Hematopoietic multipotent progenitor cell treated with erythropoietin and hydrocortisone succinate and interleukin-3 and kit ligand, for 17 days (in vitro differentiated cells): ENCODE results near the gene CTU2.

ENCODE experiments used
- DNase-seq: peaks from one replicate; pipeline ENCODE4 v3.0.0-alpha.2; 2015; ENCODE audit warnings: low spot score

Gene CTU2

DNA sequence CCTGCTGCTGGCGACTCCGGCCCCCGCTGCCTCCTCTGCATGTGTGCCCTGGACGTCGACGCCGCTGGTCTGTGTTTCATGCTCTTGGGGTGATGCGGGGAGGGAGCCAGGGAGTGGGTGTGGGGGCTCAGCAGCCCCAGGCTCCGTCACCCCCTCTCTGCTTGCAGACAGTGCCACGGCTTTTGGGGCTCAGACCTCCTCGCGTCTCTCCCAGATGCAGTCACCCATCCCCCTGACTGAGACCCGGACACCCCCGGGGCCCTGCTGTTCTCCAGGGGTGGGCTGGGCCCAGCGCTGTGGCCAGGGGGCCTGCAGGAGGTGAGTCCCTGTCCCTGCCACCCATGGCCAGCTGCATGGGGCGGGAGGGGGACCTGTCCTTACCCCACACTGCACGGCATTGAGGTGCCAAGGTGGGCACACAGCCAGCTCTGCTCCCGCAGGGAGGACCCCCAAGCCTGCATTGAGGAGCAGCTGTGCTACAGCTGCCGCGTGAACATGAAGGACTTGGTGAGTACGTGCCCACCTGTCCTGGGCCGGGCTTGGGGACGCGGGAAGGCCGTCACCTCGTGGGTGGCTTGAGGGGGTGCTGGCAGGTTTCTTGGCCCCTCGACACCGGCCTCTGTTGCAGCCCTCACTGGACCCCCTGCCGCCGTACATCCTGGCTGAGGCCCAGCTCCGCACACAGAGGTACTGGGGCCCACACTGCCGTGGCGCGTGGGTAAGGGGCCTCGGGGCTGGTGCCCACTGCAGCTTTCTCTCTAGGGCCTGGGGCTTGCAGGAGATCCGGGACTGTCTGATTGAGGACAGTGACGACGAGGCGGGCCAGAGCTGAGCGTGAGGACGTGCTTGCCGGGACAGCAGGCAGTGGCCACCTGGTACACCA lies 8.4 kb downstream of the CTU2 start:
- no peak for DNase-seq

DNA sequence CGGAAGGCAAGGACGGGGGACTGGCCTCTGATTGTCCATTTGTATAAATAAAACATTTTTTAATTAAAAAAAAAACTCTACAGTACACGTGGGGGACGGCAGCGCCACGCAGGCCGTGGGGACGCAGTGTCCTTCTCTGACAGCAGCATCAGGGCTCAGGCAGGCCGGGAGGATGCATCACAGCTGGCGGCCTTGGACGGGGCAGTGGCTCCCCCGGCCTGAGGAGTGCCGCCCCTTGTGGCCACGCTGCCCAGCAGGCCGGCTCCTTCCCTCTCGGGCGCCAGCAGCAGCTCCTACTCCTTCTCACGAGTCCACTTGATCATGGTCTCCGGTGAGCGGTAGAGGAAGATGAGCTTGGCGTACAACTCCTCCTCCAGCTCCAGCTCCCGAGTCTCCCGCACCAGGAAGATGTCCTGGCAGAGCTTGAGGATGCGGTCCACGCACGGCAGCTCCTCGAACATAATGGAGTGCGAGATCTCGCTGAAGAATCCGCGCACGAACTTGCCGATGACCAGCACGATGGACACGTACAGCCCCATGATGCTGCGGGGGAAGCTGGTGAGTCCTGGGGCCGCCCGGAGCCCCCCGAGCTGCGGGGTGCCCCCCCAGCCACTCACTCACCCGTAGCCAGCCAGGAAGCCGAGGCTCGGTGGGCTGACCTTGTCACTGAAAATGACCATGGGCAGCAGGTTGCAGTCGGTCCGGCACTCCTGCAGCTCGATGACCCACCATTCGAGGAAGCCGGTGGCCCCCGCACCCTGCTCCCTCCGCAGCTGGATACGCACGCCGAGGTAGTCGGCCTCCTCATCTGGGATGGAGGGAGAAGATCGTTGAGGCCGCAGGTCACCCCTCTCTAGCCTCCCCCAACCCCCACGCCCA lies 9.2 kb downstream of the CTU2 start:
- DNase-seq, result no peak

DNA sequence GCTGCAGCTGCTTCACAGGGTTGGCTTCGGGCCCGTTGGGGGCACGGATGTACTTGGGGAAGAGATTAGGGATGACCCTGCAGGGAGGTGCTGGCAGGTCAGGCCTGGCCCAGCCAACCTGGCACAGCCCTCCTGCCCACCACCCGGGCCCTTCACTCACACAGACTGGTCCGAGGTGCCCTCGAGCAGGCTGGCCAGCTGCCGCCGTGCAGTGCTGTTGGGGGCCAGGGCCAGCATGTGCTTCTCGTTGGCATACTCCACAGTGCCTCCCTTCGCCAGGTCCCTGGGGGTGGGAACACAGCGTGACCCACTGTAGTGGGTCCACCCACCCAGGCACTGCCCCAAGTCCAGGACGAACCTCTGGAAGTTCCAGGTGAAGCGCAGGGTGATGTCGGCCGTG lies 9.9 kb downstream of the CTU2 start:
- no peak for DNase-seq

DNA sequence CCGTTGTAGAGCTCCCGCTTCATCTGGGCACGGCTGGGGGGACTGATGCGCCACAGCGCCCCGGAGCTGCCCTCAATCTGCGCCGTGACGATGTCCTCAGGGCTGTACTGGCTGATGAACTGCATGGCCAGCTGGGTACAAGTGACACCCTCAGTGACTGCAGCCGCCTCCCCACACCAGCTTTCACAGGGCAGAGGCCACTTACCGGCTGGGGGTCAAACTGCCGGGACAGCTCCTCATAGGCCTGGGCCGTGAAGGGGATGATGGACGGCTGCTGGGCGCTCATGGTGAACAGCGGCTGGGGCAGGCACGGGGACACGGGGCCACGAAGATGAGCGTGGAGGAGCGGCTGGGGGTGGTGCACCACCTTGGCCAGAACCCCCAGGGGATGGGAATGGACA lies 10.3 kb downstream of the CTU2 start:
- DNase-seq, result no peak

DNA sequence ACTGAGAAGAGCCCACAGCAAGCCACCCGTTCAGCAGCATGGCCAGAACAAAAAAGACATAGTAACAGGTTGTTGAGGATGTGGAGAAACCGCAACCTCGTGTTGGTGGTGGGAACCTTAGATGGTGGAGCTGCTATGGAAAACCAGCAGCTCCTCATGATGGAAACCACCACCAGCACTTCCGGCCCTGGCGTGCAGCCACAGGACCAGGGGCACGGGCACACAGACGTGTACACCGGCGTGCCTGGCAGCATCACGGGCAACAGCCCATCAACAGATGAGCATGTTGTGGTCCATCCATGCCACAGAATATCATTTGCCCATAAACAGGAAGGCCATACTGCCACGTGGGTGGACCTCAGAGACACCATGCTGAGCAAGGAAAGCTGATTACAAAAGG lies 11.9 kb downstream of the CTU2 start:
- DNase-seq, result no peak

DNA sequence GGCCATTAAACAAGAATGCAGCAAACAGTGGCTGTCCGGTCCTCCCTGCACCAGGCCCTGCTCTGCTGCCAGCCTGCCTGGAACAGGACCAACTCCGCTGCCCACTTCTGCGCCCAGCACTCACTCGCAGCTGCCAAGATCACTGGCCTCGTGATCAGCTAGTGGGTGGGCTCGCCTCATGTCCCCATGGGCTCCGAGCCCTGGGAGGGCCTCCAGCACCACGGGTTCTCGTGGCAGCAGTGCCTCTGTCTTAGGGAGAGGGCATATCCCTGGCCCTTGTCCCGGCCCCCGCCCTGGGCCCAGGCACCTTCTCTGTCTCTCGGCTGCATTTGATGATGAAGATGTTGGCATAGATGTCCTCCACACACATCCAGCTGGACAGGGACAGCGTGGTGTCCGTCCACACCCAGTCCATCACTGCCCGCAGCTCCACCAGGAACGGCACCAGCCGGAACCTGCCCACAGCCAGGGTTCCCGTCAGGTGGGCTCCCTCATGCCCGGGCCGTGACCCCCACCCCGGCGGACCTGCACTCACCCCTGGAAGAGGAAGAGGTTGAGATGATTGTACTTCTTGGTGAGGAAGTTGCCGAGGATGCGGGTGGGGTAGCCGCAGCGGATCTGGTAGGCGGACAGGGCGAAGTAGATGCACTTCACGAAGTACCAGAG lies 13.1 kb downstream of the CTU2 start:
- DNase-seq, result no peak

DNA sequence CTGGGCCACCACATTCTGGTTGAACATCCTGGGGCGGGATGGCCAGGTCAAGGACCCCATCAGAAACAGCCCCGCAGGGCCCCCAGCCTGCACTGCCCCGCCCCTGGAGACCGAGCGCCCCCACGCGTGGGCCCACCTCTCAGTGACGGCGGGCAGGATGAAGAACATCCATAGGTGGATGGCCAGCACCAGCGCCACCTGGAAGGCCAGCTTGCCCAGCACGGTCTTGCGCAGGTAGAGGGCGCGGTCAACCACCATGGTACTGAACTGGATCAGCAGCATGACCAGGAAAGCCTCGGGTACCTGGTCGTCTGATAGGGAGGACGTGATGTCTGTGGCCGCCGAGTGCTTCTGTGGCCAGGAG lies 13.6 kb downstream of the CTU2 start:
- no peak for DNase-seq

DNA sequence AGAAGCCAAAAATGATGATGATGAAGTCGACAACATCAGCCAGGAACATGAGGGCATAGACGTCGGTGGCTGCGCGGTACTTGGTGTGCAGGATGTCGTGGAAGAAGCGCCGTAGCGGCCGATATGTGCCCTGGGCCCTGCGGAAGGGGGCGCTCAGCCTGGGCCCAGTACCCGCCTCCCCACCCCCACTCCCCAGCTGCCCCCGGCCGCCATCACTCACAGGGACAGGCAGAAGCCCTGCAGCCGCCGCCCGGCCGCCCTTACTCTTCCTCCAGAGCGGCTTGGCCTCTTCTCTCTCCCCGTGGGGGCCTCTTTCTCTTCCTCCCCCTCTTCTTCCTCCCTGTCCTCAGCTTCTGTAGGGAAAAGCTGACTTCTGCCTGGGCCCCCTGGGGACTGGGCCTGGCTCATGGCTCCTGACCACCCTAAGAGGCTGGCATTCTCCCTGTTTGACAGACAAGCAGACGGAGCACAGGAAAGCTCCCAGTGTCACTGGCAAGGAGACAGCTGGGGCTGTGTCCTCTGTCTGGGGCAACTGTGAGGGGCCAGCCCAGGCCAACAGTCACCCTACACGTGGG lies 14.2 kb downstream of the CTU2 start:
- no peak for DNase-seq

DNA sequence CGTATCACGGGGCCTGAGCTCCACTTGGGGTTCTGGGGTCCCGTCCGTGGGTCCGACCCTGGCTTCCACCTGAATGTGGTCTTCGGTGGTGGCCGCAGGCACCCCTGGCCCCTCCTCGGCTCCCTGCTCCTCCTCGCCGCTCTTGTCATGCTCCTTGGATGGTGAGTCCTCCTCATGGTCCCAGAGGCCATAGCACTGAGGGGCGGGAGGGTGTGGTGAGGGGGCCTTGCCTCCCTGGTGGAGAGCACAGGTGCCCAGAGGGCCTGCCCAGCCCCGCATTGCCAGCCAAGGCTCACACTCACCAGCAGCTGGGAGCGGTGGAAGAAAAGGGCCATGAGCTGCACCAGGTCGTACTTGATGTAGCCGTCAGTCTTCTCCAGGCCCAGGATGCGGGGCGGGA lies 14.9 kb downstream of the CTU2 start:
- DNase-seq, result no peak

DNA sequence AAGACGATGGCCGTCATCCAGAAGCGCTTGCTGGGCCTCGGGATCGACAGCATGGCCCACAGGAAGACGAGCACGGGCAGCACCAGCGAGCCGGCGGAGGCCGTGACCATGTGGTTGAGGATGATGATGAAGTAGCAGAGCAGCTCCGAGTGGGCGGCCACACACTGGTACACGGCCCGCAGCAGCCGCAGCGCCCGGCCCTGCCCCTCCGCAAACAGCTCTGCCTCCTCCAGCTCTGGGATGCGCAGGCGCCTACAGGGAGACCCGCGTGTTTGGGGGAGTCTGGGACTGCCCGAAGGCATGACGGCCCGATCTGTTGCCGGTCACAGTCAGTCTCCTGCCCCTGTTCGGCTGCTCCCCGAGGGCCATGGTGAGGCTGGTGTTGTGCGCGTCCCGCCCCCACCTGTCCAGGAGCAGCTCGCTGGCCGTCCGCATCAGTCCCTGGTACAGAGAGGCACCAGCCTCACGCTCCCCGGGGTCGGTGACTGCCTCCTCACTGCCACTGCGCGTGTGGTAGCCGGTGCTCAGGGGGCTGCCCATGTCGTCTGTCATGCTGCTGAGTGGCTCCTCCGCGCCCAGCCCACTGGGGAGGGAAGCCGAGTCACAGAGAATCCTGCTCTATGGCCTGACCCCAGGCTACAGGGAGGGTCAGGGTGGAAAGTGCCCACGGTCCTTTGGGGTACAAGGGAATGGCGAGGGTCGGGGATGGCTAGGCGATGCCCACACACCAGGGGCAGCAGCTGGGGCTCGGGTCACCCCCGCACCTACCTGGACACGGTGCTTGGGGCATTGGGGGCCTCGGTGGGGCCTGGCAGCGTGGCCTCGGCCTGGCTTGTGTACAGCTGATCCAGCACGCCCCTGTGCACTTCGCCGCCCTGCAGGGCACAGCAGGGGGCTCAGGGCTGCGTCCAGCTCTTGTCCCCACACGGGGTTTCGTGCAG lies 15.8 kb downstream of the CTU2 start:
- no peak for DNase-seq

DNA sequence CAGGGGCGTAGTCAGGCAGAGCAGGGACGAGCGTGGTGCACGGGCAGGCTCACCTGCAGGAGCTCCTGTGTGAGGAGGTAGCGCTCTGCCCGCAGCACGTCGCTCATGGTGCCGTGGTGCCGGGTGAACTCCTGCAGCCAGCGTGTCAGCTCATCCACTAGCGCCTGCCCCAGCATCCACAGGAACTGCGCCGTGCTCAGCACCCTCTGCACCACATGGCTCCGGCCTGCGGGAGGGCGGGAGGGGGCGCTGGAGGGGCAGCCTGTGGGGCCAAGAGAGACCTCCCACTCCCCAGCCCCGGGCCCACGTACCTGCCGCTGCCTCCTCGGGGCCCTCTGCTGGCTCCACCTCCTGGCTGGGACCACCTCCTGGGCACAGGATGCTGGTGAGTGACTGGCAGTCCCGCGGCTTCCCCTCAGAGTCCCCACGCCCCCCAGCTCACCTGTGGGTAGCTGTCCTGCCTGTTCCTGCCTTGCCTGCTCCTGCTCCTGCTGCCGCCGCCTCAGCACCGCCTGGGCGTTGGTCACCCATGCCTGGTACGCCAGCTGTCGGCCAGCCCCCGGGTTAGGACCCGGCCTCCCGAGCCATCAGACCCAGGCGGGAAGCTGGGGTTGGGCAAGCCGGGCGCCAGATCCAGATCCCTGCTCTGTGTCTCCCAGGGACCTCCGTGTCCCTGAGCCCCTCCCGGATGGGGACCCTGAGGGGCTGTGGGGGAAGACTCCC lies 16.6 kb downstream of the CTU2 start:
- no peak for DNase-seq

DNA sequence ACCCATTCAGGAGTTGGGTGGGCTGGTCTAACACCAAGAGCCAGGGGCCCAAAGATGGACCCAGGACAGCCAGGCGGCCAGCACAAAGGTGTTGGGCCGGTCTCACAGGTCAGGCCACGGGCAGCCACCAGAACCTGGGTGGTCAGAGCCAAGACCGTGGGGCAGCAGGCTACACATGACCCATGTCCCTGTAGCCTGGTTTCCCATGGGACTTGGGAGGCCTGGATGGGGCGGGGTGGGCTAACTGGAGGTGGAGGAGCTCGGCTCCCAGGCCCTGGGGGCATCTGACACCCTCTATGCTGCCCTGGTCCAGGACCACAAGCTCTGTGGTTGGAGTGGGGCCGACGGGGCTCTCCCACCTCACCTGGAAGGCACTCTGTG lies 17.2 kb downstream of the CTU2 start:
- DNase-seq, result no peak

DNA sequence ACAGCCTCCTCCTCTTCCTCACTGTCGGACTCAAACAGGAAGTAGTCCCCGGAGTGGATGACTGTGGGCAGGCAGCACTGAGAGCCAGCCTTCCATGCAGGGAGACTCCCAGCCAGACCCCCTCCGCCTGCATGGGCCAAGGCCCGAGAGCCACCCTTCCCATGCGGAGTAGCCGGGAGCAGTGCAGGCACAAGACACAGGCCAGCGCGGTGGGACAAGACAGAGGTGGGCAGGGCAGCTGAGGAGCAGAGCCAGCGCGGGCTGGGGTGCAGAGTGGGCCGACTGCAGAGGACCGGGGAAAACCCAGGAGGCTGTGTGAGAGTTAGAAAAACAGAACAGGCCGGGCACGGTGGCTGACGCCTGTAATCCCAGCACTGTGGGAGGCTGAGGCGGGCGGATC lies 17.6 kb downstream of the CTU2 start:
- DNase-seq, result no peak

DNA sequence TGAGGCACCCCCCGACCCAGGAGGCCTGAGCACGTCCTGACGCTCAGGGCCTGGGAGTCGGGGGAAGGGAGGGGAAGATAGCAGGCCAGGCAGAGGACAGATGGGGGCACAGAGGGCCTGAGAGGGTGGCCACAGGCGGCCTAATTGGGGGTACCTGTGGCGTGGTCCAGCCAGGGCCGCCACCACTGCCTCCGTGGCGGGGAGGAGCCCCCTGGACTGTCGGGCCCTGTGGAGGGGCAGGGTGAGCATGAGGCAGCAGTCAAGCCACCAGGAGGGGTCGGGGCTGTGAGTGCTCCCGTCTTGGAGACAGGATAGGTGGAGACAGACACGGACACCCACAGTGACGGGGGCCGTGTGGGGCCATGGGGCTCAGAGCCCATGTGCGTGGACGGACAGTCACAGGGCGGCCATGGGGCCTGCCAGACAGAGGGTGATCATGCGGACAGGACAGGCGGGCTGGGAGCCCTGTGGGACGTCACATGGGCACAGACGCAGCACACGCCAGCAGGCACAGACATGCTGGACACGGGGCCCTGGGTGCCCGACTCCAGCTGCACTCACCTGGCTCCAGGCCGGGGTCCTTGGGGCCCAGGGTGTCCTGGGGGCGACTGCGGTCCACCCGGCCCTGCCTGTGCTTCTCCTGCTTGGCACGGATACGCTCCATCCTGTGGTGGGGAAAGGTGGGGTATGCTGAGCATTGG lies 18.7 kb downstream of the CTU2 start:
- DNase-seq, result no peak

DNA sequence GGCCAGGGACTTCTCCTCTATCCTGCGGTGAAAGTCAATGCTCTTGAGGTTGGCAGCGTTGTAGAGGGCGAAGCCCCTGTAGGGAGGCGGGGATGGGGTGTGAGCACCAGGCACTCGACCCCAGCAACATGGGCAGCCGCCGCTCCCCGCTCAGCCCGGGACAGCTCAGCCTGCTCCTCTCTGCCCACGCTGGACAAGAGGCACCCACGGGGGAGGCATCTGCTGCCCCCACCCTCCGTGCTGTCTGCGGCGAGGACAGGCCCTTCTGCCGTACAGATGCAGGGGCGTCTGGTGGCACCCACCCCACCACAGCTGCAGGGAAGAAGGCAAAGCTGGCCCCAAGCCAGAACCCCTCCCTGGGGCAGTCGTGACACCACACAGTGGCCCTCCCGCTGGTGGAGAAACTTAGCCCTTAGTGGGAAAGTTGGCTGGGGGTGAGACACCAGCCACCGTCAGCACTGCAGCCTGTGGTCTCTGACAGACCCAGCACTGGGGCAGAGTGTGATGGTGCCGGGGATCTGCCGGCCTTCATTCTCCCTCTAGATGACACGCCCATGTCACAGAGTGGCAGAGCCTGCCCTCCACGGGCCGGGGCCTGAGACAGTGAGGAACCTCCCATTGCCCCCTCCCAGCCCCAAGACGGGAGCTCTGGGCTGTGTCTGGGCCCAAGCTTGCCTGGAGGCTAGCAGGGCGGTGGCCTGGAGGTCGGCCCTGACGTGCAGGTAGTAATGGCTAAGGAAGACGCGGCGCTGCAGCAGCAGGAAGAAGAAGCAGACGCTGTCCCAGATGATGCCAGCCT lies 19.5 kb downstream of the CTU2 start:
- no peak for DNase-seq

DNA sequence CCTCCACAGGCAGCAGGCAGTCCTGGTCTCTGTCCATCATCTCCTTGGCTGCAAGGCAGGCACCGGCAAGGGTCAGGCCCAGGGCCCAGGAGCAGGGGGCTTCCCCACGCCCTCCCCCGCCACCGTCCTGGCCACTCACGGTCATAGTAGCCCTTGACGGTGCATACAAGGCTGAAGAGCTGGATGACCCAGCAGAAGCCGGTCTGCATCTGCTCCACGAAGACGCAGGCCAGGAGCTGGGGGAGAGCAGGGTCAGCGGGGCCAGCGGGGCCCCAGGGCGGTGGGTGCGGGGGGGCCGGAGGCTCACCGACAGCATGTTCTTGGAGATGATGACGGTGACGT lies 20.1 kb downstream of the CTU2 start:
- no peak for DNase-seq

DNA sequence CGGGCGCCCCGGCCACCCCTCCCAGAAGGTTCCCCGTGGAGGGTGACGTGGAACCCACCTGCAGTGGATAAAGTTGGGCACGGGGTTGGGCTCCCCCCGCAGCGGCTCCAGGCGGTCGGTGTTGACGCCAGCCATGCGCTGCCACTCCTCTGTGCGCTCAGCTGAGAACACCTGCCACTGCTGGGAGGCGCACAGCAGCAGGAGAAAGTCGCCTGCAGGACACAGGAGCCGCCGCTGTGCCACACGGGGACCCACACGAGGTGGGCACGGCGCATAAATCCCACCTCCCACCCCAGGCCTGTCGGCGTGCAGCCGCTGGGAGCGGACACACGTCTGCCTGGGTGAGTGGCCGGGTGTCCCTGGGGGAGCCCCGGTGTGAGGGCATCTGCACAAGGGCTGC lies 20.7 kb downstream of the CTU2 start:
- no peak for DNase-seq

DNA sequence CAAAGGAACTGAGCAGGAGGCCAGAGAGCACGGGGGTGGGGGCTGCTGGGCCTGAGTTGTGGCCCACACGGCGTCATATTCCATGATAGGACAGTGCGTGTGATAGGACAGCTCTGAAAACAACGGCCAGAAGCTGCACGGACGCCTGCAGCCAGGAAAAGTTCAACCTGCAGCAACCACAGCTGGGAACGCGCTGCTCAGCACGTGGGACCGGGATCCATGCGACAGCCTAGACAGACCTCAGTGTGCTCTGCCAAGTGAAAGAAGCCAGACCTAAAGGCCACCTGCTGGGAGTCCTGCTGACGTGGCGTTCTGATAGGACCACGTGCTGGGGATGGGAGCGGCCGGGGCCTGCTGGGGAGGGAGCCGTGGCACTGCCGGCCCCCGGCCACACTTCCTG lies 21.6 kb downstream of the CTU2 start:
- no peak for DNase-seq
